Muscle of leg (tissue), 11 donors: Measurements from ENCODE around the gene RAD51B. TPM values are rescaled to one million over a fixed set of nuclear protein-coding genes. Genes with fewer than 3 reads are reported as not detected.

Experiments used
- DNase-seq: peaks from one replicate; pipeline ENCODE4 v3.0.0; 2013
- H3K27ac ChIP-seq: one replicate; pipeline ENCODE4 v1.5.1; 2013; ENCODE audit warnings: mild to moderate bottlenecking, low read length, control low read depth
- H3K27me3 ChIP-seq: one replicate; pipeline ENCODE4 v1.6.1; 2013; ENCODE audit warnings: low read length; ENCODE audit not compliant: control insufficient read depth, insufficient read depth
- H3K36me3 ChIP-seq: one replicate; pipeline ENCODE4 v1.6.1; 2013; ENCODE audit warnings: low read length; ENCODE audit not compliant: control insufficient read depth, insufficient read depth
- H3K4me1 ChIP-seq: one replicate; pipeline ENCODE4 v1.6.1; 2013; ENCODE audit warnings: low read length; ENCODE audit not compliant: control insufficient read depth, insufficient read depth
- H3K4me3 ChIP-seq: one replicate; pipeline ENCODE4 v1.5.1; 2013; ENCODE audit warnings: low read length, control low read depth
- H3K9me3 ChIP-seq: replicated peaks from 2 replicates; pipeline ENCODE4 v1.6.1; 2013; ENCODE audit warnings: low read depth, low read length; ENCODE audit not compliant: control insufficient read depth
- WGBS: methylation state at CpG from one replicate; pipeline ENCODE4 v1.1.5; 2013; ENCODE audit warnings: missing lambda C conversion rate; ENCODE audit not compliant: insufficient coverage; 5-methylcytosine and 5-hydroxymethylcytosine counted together
- polyA plus RNA-seq, 8 donors: library from polyadenylated mRNA; unstranded; fragments of 120-200 nt; gene quantifications; one replicate each; pipeline versions ENCODE4 v1.2.1 to v1.2.3, GENCODE V29; 2013; ENCODE audit warnings: inconsistent platforms in 1 of 8, low replicate concordance in 1 of 8; ENCODE audit not compliant: insufficient read length in 8 of 8, insufficient read depth in 1 of 8
- total RNA-seq: library from RNA; stranded (reverse); fragments of 120-200 nt; gene quantifications from one replicate; pipeline ENCODE4 v1.2.4, GENCODE V29; 2013

The RAD51B gene
- total and polyA plus RNA-seq, 9 donors = 6.0 to 16.5 (median 7.2) TPM

DNA sequence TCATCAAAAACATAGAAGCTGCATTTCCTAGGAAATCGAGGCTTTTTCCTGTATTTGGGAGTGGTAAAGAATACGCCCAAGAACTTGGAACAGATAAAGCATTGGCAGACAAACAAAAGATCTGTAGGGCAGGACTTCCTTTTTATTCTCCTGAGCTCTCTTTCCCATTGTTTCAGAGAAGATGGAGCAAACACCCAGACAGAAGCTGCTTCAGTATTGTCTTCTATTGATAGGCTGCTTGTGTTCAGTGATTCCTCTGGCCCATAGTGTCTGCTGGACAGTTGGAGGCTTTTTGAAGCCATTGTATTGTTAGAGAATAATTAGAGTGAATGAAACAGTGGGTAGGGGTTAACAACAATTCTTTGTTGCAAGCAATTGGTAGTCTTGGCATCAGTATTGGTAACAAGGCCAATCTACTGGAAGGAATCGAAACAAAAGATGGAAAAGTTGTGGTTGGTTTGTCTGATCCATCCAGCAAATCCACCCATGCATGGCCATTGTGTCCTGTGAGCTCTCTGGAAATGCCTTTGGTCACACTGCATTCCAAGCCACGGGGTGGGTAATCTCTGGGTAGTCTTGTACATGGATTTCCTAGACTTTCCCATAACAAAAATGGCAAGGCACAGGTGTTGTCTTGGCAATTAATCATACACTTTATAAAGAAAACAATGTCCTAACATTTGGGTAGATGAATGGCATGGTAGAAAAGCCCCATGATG lies 424.8 kb downstream of the RAD51B start:
- no CpG with 5 or more reads among the region's 4 CpGs for WGBS
- Histone ChIP-seq H3K27me3 (no peaks in the 10 kb centered on the region), H3K36me3 (no peaks in the 10 kb centered on the region), H3K4me1 (peaks cover 67% of the 10 kb centered on the region), H3K4me3 (no peak overlapping the region), H3K9me3 (no peaks in the 10 kb centered on the region), H3K27ac (peak overlapping the region; percentile 93)
- DNase-seq = peak; percentile 70

- Histone ChIP-seq H3K4me1 (peaks cover 67% of the 10 kb centered on the region), H3K27ac (peak overlapping the region; percentile 93)
- 0% methylated on average over 3 of the region's 7 CpGs for WGBS
These were observed 425.8 kb downstream of the RAD51B start for GRCh38 chr14:68245146-68246073.

GRCh38 chr14:68246074-68246785 lies 426.7 kb downstream of the RAD51B start:
- H3K4me3 ChIP-seq = no peak overlapping the region
- WGBS = no CpG with 5 or more reads among the region's 3 CpGs
- no peaks in the 10 kb centered on the region for H3K27me3 ChIP-seq
- no peaks in the 10 kb centered on the region for H3K9me3 ChIP-seq
- H3K4me1 ChIP-seq = peaks cover 67% of the 10 kb centered on the region
- DNase-seq = peak; percentile 63
- peak overlapping the region; percentile 93 for H3K27ac ChIP-seq
- no peaks in the 10 kb centered on the region for H3K36me3 ChIP-seq

More at GRCh38 chr14:68245146-68246073, 425.8 kb downstream of the RAD51B start:
- Histone ChIP-seq H3K36me3 (no peaks in the 10 kb centered on the region), H3K27me3 (no peaks in the 10 kb centered on the region), H3K9me3 (no peaks in the 10 kb centered on the region), H3K4me3 (no peak overlapping the region)
- DNase-seq = peak; percentile 98

DNA sequence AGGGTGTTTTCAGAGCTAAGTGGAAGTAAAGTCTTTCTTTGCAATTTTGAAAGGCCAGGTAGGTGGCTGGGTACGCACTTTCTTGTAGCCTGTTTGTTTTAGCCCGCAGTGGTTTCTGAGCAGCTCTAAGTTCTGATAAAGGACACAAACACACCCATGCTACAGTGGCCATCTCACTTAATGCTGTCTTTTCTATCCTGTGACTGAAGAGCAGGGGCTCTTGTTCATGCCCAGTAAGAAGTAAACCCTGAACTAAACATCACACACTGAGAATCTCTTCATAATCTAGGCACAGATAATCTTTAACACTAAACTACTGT lies 427.2 kb downstream of the RAD51B start:
- no peaks in the 10 kb centered on the region for H3K9me3 ChIP-seq
- H3K4me1 ChIP-seq = peaks cover 66% of the 10 kb centered on the region
- H3K27ac ChIP-seq = peak overlapping the region; percentile 93
- no peaks in the 10 kb centered on the region for H3K27me3 ChIP-seq
- DNase-seq = no peak
- no peaks in the 10 kb centered on the region for H3K36me3 ChIP-seq
- H3K4me3 ChIP-seq = no peak overlapping the region
- 60% methylated on average over 2 of the region's 2 CpGs for WGBS

DNA sequence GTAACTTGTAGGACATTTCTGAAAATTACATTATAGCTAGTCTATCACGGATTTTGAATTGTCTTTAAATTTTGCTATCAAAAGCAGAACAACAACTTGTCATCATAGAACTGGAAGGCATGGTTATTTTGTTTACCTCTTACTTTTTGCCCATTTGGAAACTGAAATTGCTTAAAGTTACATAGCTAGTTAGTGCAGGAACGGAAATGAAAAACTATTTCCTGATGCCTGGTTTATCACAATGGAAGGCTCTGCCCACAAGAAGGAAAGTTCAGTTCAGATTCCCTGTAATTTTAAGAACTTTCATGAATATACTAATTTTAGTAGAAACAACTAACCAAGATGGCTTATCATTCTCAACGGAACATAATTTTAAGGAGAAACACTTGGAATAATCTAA lies 427.7 kb downstream of the RAD51B start:
- Histone ChIP-seq H3K4me1 (peaks cover 62% of the 10 kb centered on the region), H3K4me3 (no peak overlapping the region), H3K27me3 (no peaks in the 10 kb centered on the region), H3K27ac (peak overlapping the region; percentile 93), H3K9me3 (no peaks in the 10 kb centered on the region), H3K36me3 (no peaks in the 10 kb centered on the region)
- no CpG with 5 or more reads among the region's 3 CpGs for WGBS
- no peak for DNase-seq

GRCh38 chr14:68247676-68248268 lies 428.2 kb downstream of the RAD51B start:
- no CpG with 5 or more reads among the region's 4 CpGs for WGBS
- H3K9me3 ChIP-seq = no peaks in the 10 kb centered on the region
- no peaks in the 10 kb centered on the region for H3K27me3 ChIP-seq
- peaks cover 60% of the 10 kb centered on the region for H3K4me1 ChIP-seq
- peak; percentile 58 for DNase-seq
- H3K27ac ChIP-seq = peak overlapping the region; percentile 93
- H3K4me3 ChIP-seq = no peak overlapping the region
- no peaks in the 10 kb centered on the region for H3K36me3 ChIP-seq

- peaks cover 57% of the 10 kb centered on the region for H3K4me1 ChIP-seq
- WGBS = 17% methylated on average over 5 of the region's 7 CpGs
- peak; percentile 95 for DNase-seq
- no peaks in the 10 kb centered on the region for H3K36me3 ChIP-seq
- peak overlapping the region; percentile 93 for H3K27ac ChIP-seq
- no peaks in the 10 kb centered on the region for H3K27me3 ChIP-seq
- H3K4me3 ChIP-seq = no peak overlapping the region
- no peaks in the 10 kb centered on the region for H3K9me3 ChIP-seq
These were observed 429.1 kb downstream of the RAD51B start for GRCh38 chr14:68248481-68249255.

- Histone ChIP-seq H3K4me3 (no peak overlapping the region), H3K27me3 (no peaks in the 10 kb centered on the region), H3K36me3 (no peaks in the 10 kb centered on the region), H3K27ac (peak overlapping the region; percentile 93), H3K4me1 (peaks cover 51% of the 10 kb centered on the region), H3K9me3 (no peaks in the 10 kb centered on the region)
- WGBS = no CpG with 5 or more reads among the region's 3 CpGs
- DNase-seq = peak; percentile 95
These were observed 430.3 kb downstream of the RAD51B start for GRCh38 chr14:68249661-68250451.
